Right lobe of liver (tissue), 6 donors: ENCODE results near the gene NXPH2. TPM values are rescaled to one million over a fixed set of nuclear protein-coding genes. Genes with fewer than 3 reads are reported as not detected.

Source experiments
- ATAC-seq, 4 donors: fragments of 200-7000 bp; cut with Tn5 transposase; one replicate each; pipeline ENCODE4 v1.9.1; 2020; ENCODE audit warnings: mild to moderate bottlenecking in 4 of 4, moderate library complexity in 4 of 4
- DNase-seq, 3 donors: peaks; one replicate each; pipeline ENCODE4 v3.0.0-alpha.2; 2020
- H3K27ac ChIP-seq, 3 donors: fragments of 200-600 bp; one replicate each; pipeline ENCODE4 v1.8.0; 2022
- H3K27me3 ChIP-seq, 2 donors: fragments of 200-600 bp; one replicate each; pipeline ENCODE4 v1.8.0; 2022
- H3K36me3 ChIP-seq, 4 donors: fragments of 200-600 bp; sonication (generic) in 1 of 4; one replicate each; pipeline versions ENCODE4 v1.5.1 to v1.8.0; 2017 to 2022; ENCODE audit warnings: control low read depth in 1 of 4
- H3K4me1 ChIP-seq, 4 donors: fragments of 200-600 bp; sonication (generic) in 1 of 4; one replicate each; pipeline versions ENCODE4 v1.5.1 to v1.8.0; 2017 to 2022; ENCODE audit warnings: control low read depth in 1 of 4
- H3K4me3 ChIP-seq, 3 donors: fragments of 200-600 bp; one replicate each; pipeline ENCODE4 v1.8.0; 2022
- H3K9me3 ChIP-seq, 4 donors: fragments of 200-600 bp; sonication (generic) in 1 of 4; one replicate each; pipeline versions ENCODE4 v1.5.1 to v1.8.0; 2017 to 2022; ENCODE audit warnings: control low read depth in 1 of 4
- POLR2A ChIP-seq: fragments of 450-650 bp; IDR thresholded peaks from one replicate; pipeline ENCODE4 v1.6.1; 2017; ENCODE audit warnings: antibody characterized with exemption, mild to moderate bottlenecking
- WGBS: methylation state at CpG from one replicate; pipeline ENCODE4 v1.1.6; 2018; ENCODE audit warnings: low coverage, low lambda C conversion rate; ENCODE audit not compliant: insufficient coverage; ENCODE audit errors: missing lambda C conversion rate; 5-methylcytosine and 5-hydroxymethylcytosine counted together
- intact Hi-C, 2 donors: fragments of 100-400 bp; cut with DNase I; formaldehyde crosslinking; loops; one replicate each; pipeline versions ENCODE4 v1.11.2 to v1.14.1; 2022
- total RNA-seq, 6 experiments: library from RNA; depleted of rRNA in 2 of 6; stranded (reverse); fragments of >200 nt in 2 of 6; fragmentation: NEBNext Ultra II Directional in 3 of 6; extraction: Animal tissue kit (Norgen Biotek cat#: 25700) in 3 of 6; gene quantifications; one replicate each; pipeline versions ENCODE4 v1.1.0 to v1.2.4, GENCODE V29; 2016 to 2023
- TF ChIP-seq, protein P1 (sequence below), 4 donors: fragments of 200-600 bp in 3 of 4; fragments of 450-650 bp in 1 of 4; IDR thresholded peaks; one replicate each; pipeline versions ENCODE4 v1.5.1 to v1.8.0; 2016 to 2022; ENCODE audit warnings: antibody characterized with exemption in 4 of 4, mild to moderate bottlenecking in 2 of 4
- donor health status: DM: no; HTN: yes; CAD: no.
- donor health status: DM: no; HTN: no; CAD: no.
- donor health status: DM: no; HTN: no; CAD: no.
- donor health status: DM: no; HTN: yes; CAD: no.
- donor health status: DM: no; HTN: yes; CAD: no.

The NXPH2 gene
- total RNA-seq, 6 experiments from 2014 or later, result not detected

GRCh38 chr2:138780446-138780880, 273 bp upstream of the NXPH2 start:
- ATAC-seq, result peak in 3 of 4 donors; percentile 25 to 46 (median 28)
- peaks cover 0 to 17% (median 0%) of the 10 kb centered on the region in 4 donors for H3K4me1 ChIP-seq
- no peak overlapping the region for H3K27ac ChIP-seq
- H3K4me3 ChIP-seq, result peak overlapping the region; percentile 12 to 33 (median 16)
- TF ChIP-seq, protein P1, sequence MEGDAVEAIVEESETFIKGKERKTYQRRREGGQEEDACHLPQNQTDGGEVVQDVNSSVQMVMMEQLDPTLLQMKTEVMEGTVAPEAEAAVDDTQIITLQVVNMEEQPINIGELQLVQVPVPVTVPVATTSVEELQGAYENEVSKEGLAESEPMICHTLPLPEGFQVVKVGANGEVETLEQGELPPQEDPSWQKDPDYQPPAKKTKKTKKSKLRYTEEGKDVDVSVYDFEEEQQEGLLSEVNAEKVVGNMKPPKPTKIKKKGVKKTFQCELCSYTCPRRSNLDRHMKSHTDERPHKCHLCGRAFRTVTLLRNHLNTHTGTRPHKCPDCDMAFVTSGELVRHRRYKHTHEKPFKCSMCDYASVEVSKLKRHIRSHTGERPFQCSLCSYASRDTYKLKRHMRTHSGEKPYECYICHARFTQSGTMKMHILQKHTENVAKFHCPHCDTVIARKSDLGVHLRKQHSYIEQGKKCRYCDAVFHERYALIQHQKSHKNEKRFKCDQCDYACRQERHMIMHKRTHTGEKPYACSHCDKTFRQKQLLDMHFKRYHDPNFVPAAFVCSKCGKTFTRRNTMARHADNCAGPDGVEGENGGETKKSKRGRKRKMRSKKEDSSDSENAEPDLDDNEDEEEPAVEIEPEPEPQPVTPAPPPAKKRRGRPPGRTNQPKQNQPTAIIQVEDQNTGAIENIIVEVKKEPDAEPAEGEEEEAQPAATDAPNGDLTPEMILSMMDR (IDR thresholded peaks at IDR 0.05), result no peak
- no peak for TF ChIP-seq POLR2A
- no peaks in the 10 kb centered on the region for H3K36me3 ChIP-seq
- WGBS, result 0% methylated on average over 4 of the region's 40 CpGs
- H3K27me3 ChIP-seq, result peaks cover 0 to 17% of the 10 kb centered on the region in 2 donors
- intact Hi-C loops, result no loop called here
- H3K9me3 ChIP-seq, result no peaks in the 10 kb centered on the region
- DNase-seq, result peak in 1 of 3 donors; percentile 20

DNA sequence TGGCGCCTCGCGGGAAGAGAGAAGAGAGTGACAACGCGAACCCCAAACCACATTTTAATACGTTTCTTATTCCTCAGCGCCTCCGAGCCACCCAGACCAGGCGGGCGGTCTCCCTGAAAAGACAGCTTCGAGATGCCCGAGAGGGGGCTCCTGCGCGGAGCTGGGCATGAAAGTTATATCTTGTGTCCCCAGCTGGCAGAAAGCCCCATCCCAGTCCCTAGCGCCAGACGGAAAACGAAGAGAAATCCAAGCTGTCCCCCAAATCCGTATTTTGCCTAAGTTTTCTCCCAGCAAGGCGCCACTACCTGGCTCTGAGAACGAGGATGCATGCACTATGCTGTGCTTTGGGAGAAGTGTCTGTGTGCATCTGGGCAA, 797 bp downstream of the NXPH2 start:
- no peak overlapping the region for H3K4me3 ChIP-seq
- ATAC-seq (peak in 2 of 4 donors; percentile 30 to 44), DNase-seq (no peak)
- H3K4me1 ChIP-seq, result peaks cover 0 to 17% (median 0%) of the 10 kb centered on the region in 4 donors
- WGBS, result 0% methylated on average over 14 of the region's 20 CpGs
- H3K27ac ChIP-seq, result no peak overlapping the region
- no peaks in the 10 kb centered on the region for H3K9me3 ChIP-seq
- peaks cover 0 to 17% of the 10 kb centered on the region in 2 donors for H3K27me3 ChIP-seq
- TF ChIP-seq, protein P1 (IDR thresholded peaks at IDR 0.05), result no peak
- no peak for TF ChIP-seq POLR2A
- intact Hi-C loops, result no loop called here
- no peaks in the 10 kb centered on the region for H3K36me3 ChIP-seq

GRCh38 chr2:138777996-138778395, 2.2 kb downstream of the NXPH2 start:
- Histone ChIP-seq H3K27me3 (peaks cover 0 to 17% of the 10 kb centered on the region in 2 donors), H3K36me3 (no peaks in the 10 kb centered on the region), H3K4me3 (no peak overlapping the region), H3K9me3 (no peaks in the 10 kb centered on the region), H3K27ac (no peak overlapping the region), H3K4me1 (peaks cover 0 to 17% (median 0%) of the 10 kb centered on the region in 4 donors)
- DNase-seq, result no peak
- no peak for TF ChIP-seq POLR2A
- TF ChIP-seq, protein P1 (IDR thresholded peaks at IDR 0.05), result no peak
- 45% methylated on average over 2 of the region's 2 CpGs for WGBS
- intact Hi-C loops, result no loop called here
- peak in 1 of 4 donors; percentile 30 for ATAC-seq

DNA sequence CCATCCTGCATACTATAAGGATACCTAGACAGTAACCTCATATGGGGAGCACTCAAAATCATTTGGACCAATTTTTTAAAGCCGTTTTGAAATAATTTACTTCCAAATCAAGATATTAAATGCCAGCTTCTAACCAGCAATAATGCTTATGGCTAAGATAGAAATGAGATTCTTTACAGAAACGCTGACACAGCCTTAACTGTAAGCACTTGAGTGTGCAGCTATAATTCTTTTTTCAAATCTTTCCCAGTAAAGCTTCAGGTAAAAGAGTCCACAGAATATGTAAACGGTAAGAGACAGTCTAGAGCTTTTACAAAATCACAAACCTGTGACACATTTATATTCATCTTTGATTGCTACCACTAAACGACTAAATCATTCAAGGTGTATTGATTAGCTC, 4.5 kb downstream of the NXPH2 start:
- Histone ChIP-seq H3K9me3 (no peaks in the 10 kb centered on the region), H3K27me3 (peaks cover 0 to 17% of the 10 kb centered on the region in 2 donors), H3K27ac (no peak overlapping the region), H3K4me1 (peaks cover 0 to 17% (median 0%) of the 10 kb centered on the region in 4 donors), H3K36me3 (no peaks in the 10 kb centered on the region), H3K4me3 (no peak overlapping the region)
- DNase-seq, result no peak
- 56% methylated on average over 4 of the region's 4 CpGs for WGBS
- intact Hi-C loops, result no loop called here
- TF ChIP-seq, protein P1 (IDR thresholded peaks at IDR 0.05), result no peak
- no peak for TF ChIP-seq POLR2A
- no peak for ATAC-seq

DNA sequence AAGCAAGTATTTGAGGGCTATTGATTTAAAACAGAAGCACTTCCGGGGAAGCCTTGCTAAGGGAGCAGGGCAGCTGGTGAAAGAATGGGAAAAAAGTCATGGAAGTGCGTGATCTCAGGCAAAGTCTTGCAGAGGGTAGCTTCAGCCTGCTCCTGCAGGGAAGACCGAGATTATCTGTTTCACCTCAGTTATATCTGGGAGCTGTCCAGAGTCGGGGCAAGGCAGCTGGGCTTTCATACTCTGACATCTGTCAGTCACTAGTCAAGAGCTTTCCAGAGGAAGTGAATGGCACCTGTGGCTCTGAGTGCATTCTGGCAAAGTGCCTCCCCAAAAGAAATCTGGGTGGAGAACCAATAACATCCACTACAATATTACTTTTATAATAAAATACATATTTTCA, 8.7 kb downstream of the NXPH2 start:
- ATAC-seq (no peak), DNase-seq (no peak)
- H3K4me1 ChIP-seq, result no peaks in the 10 kb centered on the region
- TF ChIP-seq, protein P1 (IDR thresholded peaks at IDR 0.05), result no peak
- no peaks in the 10 kb centered on the region for H3K9me3 ChIP-seq
- peaks cover 0 to 10% of the 10 kb centered on the region in 2 donors for H3K27me3 ChIP-seq
- no peaks in the 10 kb centered on the region for H3K36me3 ChIP-seq
- 54% methylated on average over 2 of the region's 4 CpGs for WGBS
- no peak overlapping the region for H3K27ac ChIP-seq
- intact Hi-C loops, result no loop called here
- H3K4me3 ChIP-seq, result no peak overlapping the region
